Measurements from ENCODE around the gene VPREB3. TPM values are rescaled to one million over a fixed set of nuclear protein-coding genes. Genes with fewer than 3 reads are reported as not detected.

VPREB3 gene
- total RNA-seq, 1 experiment from 2014 or later, result 2.4 TPM

- intact Hi-C loops (cut with micrococcal nuclease), result no loop called here
- DNase-seq (ENCODE audit: low read depth, low spot score) (no peak), ATAC-seq (no peak)
- ChIA-PET POLR2A (no interaction called here), RAD21 (ENCODE audit: low non-redundant PET in 1 of 2, low total read pairs in 2 of 2, uncharacterized antibody in 2 of 2, unreplicated experiment in 2 of 2) (no interaction called here), CTCF (no interaction called here)
- Histone ChIP-seq H3K27ac (ENCODE audit: low read depth, low read length) (no peak overlapping the region), H4K20me1 (ENCODE audit: insufficient read depth) (no peaks in the 10 kb centered on the region), H2AFZ (ENCODE audit: low read depth, low read length, poor library complexity, severe bottlenecking) (no peak overlapping the region), H3K4me3 (replicated peaks in 1 of 2; ENCODE audit: low read depth in 1 of 2, low read length in 2 of 2) (no peak overlapping the region), H3K4me1 (ENCODE audit: control insufficient read depth in 1 of 2, insufficient read depth in 2 of 2, low read length in 2 of 2) (peaks cover 4 to 15% of the 10 kb centered on the region in 2 experiments; a peak in 3 of 4 replicates), H3K36me3 (ENCODE audit: control insufficient read depth in 1 of 2, insufficient read depth in 2 of 2, low read length in 2 of 2) (peaks cover 36 to 37% of the 10 kb centered on the region in 2 experiments; a peak in 3 of 4 replicates), H3K9ac (ENCODE audit: low read length) (no peak overlapping the region), H3K27me3 (ENCODE audit: insufficient read depth, low read length) (no peaks in the 10 kb centered on the region), H3K9me2 (ENCODE audit: insufficient read depth) (no peaks in the 10 kb centered on the region), H3K79me2 (ENCODE audit: insufficient read depth, low read length) (peaks cover 20% of the 10 kb centered on the region), H3K9me3 (ENCODE audit: control insufficient read depth in 1 of 2, insufficient read depth in 1 of 2, low read depth in 1 of 2, low read length in 2 of 2) (no peaks in the 10 kb centered on the region), H3K4me2 (ENCODE audit: low read length) (no peak overlapping the region)
- BruUV-seq (replicated peaks), result no TSS peak
- TF ChIP-seq SRF (IDR thresholded peaks at IDR 0.05; ENCODE audit: low read depth) (no peak), REST (IDR thresholded peaks at IDR 0.05; ENCODE audit: low read depth) (no peak), EZH2 (IDR thresholded peaks at IDR 0.05) (no peak), SIN3A (IDR thresholded peaks at IDR 0.05; ENCODE audit: low read depth) (no peak), JUND (IDR thresholded peaks at IDR 0.05) (no peak), TCF7L2 (IDR thresholded peaks at IDR 0.05; ENCODE audit: borderline replicate concordance, extremely low read depth, insufficient read depth, insufficient read length) (no peak), POLR2AphosphoS5 (IDR thresholded peaks at IDR 0.05; ENCODE audit: low read depth, low read length) (no peak), CEBPB (IDR thresholded peaks at IDR 0.05; ENCODE audit: low read depth) (no peak)
These were observed 40.3 kb downstream of the VPREB3 start for GRCh38 chr22:23713696-23714595.

Data from HCT116 (cell line).